Small intestine (tissue), 7 donors: ENCODE results near the gene CFAP251. TPM values are rescaled to one million over a fixed set of nuclear protein-coding genes. Genes with fewer than 3 reads are reported as not detected.
"Not testable (repeated sequence)": the region's sequence is repeated elsewhere in the genome, so short reads cannot be mapped to it uniquely, and the experiment has no call there.

Source experiments
- DNase-seq, 2 donors: peaks; one replicate each; pipeline versions ENCODE4 v3.0.0 to v3.0.0-alpha.2; 2013
- FAIRE-seq: peaks from 2 replicates; lab custom pipeline; 2012; peaks lifted over from hg19 to GRCh38; lab: Jason Lieb, UNC
- H3K27ac ChIP-seq, 3 donors: one replicate each; pipeline ENCODE4 v1.5.1; 2013; ENCODE audit warnings: low read length in 2 of 3, mild to moderate bottlenecking in 2 of 3, control low read depth in 1 of 3, inconsistent platforms in 1 of 3, low read depth in 1 of 3, moderate library complexity in 1 of 3
- H3K27me3 ChIP-seq, 3 donors: one replicate each; pipeline ENCODE4 v1.6.1; 2013; ENCODE audit warnings: low read length in 3 of 3, inconsistent platforms in 1 of 3; ENCODE audit not compliant: control insufficient read depth in 3 of 3, insufficient read depth in 3 of 3
- H3K36me3 ChIP-seq, 3 donors: one replicate each; pipeline ENCODE4 v1.6.1; 2013; ENCODE audit warnings: low read length in 3 of 3, inconsistent platforms in 1 of 3, low read depth in 1 of 3, mild to moderate bottlenecking in 1 of 3, moderate library complexity in 1 of 3; ENCODE audit not compliant: control insufficient read depth in 3 of 3, insufficient read depth in 2 of 3
- H3K4me1 ChIP-seq, 3 donors: one replicate each; pipeline ENCODE4 v1.6.1; 2013; ENCODE audit warnings: low read length in 2 of 3, inconsistent platforms in 1 of 3, low read depth in 1 of 3, mild to moderate bottlenecking in 1 of 3, moderate library complexity in 1 of 3; ENCODE audit not compliant: control insufficient read depth in 3 of 3, insufficient read depth in 2 of 3
- H3K4me3 ChIP-seq, 3 donors: one replicate each; pipeline ENCODE4 v1.5.1; 2013; ENCODE audit warnings: low read length in 3 of 3, control low read depth in 1 of 3, inconsistent platforms in 1 of 3, low read depth in 1 of 3, mild to moderate bottlenecking in 1 of 3, moderate library complexity in 1 of 3
- H3K9me3 ChIP-seq, 2 donors: one replicate each; pipeline ENCODE4 v1.6.1; 2013; ENCODE audit warnings: low read depth in 1 of 2, low read length in 1 of 2; ENCODE audit not compliant: control insufficient read depth in 2 of 2, insufficient read depth in 1 of 2
- WGBS, 3 donors: extraction: QIAGEN DNeasy Blood & Tissue Kit; methylation state at CpG; one replicate each; pipeline ENCODE4 v1.1.7; 2013; 5-methylcytosine and 5-hydroxymethylcytosine counted together
- polyA plus RNA-seq, 4 donors: library from polyadenylated mRNA; stranded (reverse) in 3 of 4; unstranded in 1 of 4; fragments of 200-250 nt in 3 of 4; fragments of 120-200 nt in 1 of 4; gene quantifications; one replicate each; pipeline versions ENCODE4 v1.2.1 to v1.2.3, GENCODE V29; 2013
- donor health status: healthy with polysubstance abuse.
- donor health status: control.
- donor health status: control.
- donor health status: Bipolar disorder and iron deficiency.
- donor health status: healthy.

CFAP251 gene
- polyA plus RNA-seq, 4 donors: 0.34 to 1.6 (median 0.67) TPM; not detected in 1

GRCh38 chr12:121915841-121916321 lies 2.5 kb upstream of the CFAP251 start:
- 83 to 90% (median 90%) methylated on average over 5 of the region's 5 CpGs for WGBS, 3 donors
- Histone ChIP-seq H3K27me3 (no peaks in the 10 kb centered on the region), H3K36me3 (peaks cover 2 to 52% (median 10%) of the 10 kb centered on the region in 3 donors), H3K9me3 (no peaks in the 10 kb centered on the region), H3K4me1 (no peaks in the 10 kb centered on the region), H3K4me3 (no peak overlapping the region), H3K27ac (no peak overlapping the region)
- DNase-seq (no peak), FAIRE-seq (no peak)

GRCh38 chr12:121916719-121917118 lies 1.7 kb upstream of the CFAP251 start:
- H3K9me3 ChIP-seq: no peaks in the 10 kb centered on the region
- no peaks in the 10 kb centered on the region for H3K27me3 ChIP-seq
- H3K36me3 ChIP-seq: peaks cover 2 to 48% (median 9%) of the 10 kb centered on the region in 3 donors
- FAIRE-seq (no peak), DNase-seq (no peak)
- no peak overlapping the region for H3K27ac ChIP-seq
- no peaks in the 10 kb centered on the region for H3K4me1 ChIP-seq
- 65 to 78% (median 66%) methylated on average over 7 of the region's 7 CpGs for WGBS, 3 donors
- H3K4me3 ChIP-seq: no peak overlapping the region

GRCh38 chr12:121918679-121919038 lies 267 bp downstream of the CFAP251 start:
- H3K27me3 ChIP-seq: no peaks in the 10 kb centered on the region
- no peak for DNase-seq
- FAIRE-seq: no peak
- WGBS, 3 donors: 20 to 27% (median 24%) methylated on average over 16 to 22 of the region's 22 CpGs
- peaks cover 0 to 35% (median 9%) of the 10 kb centered on the region in 3 donors for H3K36me3 ChIP-seq
- H3K4me1 ChIP-seq: no peaks in the 10 kb centered on the region
- peak overlapping the region in 2 of 3 donors; percentile 33 to 39 for H3K4me3 ChIP-seq
- H3K9me3 ChIP-seq: no peaks in the 10 kb centered on the region
- H3K27ac ChIP-seq: no peak overlapping the region

GRCh38 chr12:121921066-121921465 lies 2.7 kb downstream of the CFAP251 start:
- WGBS, 3 donors: 78 to 94% (median 89%) methylated on average over 2 of the region's 2 CpGs
- Histone ChIP-seq H3K4me1 (peaks cover 0 to 3% (median 2%) of the 10 kb centered on the region in 3 donors), H3K27ac (no peak overlapping the region), H3K9me3 (no peaks in the 10 kb centered on the region), H3K27me3 (no peaks in the 10 kb centered on the region), H3K36me3 (peaks cover 0 to 13% (median 2%) of the 10 kb centered on the region in 3 donors), H3K4me3 (no peak overlapping the region)
- FAIRE-seq (no peak), DNase-seq (no peak)

- no peak overlapping the region for H3K4me3 ChIP-seq
- no peaks in the 10 kb centered on the region for H3K27me3 ChIP-seq
- FAIRE-seq (no peak), DNase-seq (no peak)
- WGBS, 3 donors: 58 to 67% (median 64%) methylated on average over 7 of the region's 7 CpGs
- no peaks in the 10 kb centered on the region for H3K36me3 ChIP-seq
- H3K27ac ChIP-seq: peak overlapping the region in 1 of 3 donors; percentile 44
- H3K4me1 ChIP-seq: peaks cover 0 to 3% (median 2%) of the 10 kb centered on the region in 3 donors
- no peaks in the 10 kb centered on the region for H3K9me3 ChIP-seq
Observed at GRCh38 chr12:121925358-121925695, 6.9 kb downstream of the CFAP251 start.

GRCh38 chr12:121926874-121927706 lies 8.7 kb downstream of the CFAP251 start:
- Histone ChIP-seq H3K27ac (no peak overlapping the region), H3K36me3 (no peaks in the 10 kb centered on the region), H3K4me3 (no peak overlapping the region), H3K4me1 (peaks cover 0 to 3% (median 2%) of the 10 kb centered on the region in 3 donors), H3K27me3 (no peaks in the 10 kb centered on the region), H3K9me3 (no peaks in the 10 kb centered on the region)
- FAIRE-seq (no peak), DNase-seq (no peak)
- 72 to 86% (median 82%) methylated on average over 7 of the region's 7 CpGs for WGBS, 3 donors

- Histone ChIP-seq H3K27ac (no peak overlapping the region), H3K4me1 (peaks cover 0 to 3% (median 2%) of the 10 kb centered on the region in 3 donors), H3K27me3 (no peaks in the 10 kb centered on the region), H3K4me3 (no peak overlapping the region), H3K36me3 (no peaks in the 10 kb centered on the region), H3K9me3 (no peaks in the 10 kb centered on the region)
- no peak for FAIRE-seq
- 55 to 87% (median 72%) methylated on average over 5 of the region's 5 CpGs for WGBS, 3 donors
- DNase-seq: no peak
Observed at GRCh38 chr12:121927813-121928212, 9.4 kb downstream of the CFAP251 start.

- whole genome bisulfite sequencing, 3 donors: 94 to 98% (median 96%) methylated on average over 7 of the region's 7 CpGs
- H3K27ac ChIP-seq, H3K36me3 ChIP-seq, H3K27me3 ChIP-seq, H3K4me3 ChIP-seq, H3K9me3 ChIP-seq, DNase-seq, FAIRE-seq, H3K4me1 ChIP-seq: not testable (repeated sequence)
Observed at GRCh38 chr12:121929545-121929944, 11.2 kb downstream of the CFAP251 start.
